Naive thymus-derived CD4-positive, alpha-beta T cell (primary cell): ENCODE measurements around the gene CDKAL1. TPM values are rescaled to one million over a fixed set of nuclear protein-coding genes. Genes with fewer than 3 reads are reported as not detected.
A peak's percentile ranks its signal among the peaks of the same experiment; 100 is the strongest.
"Not testable (repeated sequence)": the region's sequence is repeated elsewhere in the genome, so short reads cannot be mapped to it uniquely, and the experiment has no call there.

Experiments used
- ATAC-seq: fragments of 150-1000 bp; cut with Tn5 transposase; 2 replicates; pipeline ENCODE4 v1.10.0; 2021; ENCODE audit warnings: mild to moderate bottlenecking, moderate library complexity
- CTCF ChIA-PET: fragments of 350-600 bp; sonication (Branson Sonifier 250); formaldehyde crosslinking; loops from one replicate; lab custom pipeline; 2021; ENCODE audit warnings: antibody characterized with exemption; lab: Charles Lee
- POLR2A ChIA-PET: fragments of 350-600 bp; sonication (Branson Sonifier 250); formaldehyde crosslinking; loops from one replicate; lab custom pipeline; 2021; ENCODE audit warnings: antibody characterized with exemption, inconsistent platforms; lab: Charles Lee
- DNase-seq, 9 donors: peaks; one replicate each; pipeline versions ENCODE4 v3.0.0 to v3.0.0-alpha.2; 2020 to 2022; ENCODE audit warnings: mixed read lengths in 1 of 9
- H3K27ac ChIP-seq: one replicate; pipeline ENCODE4 v1.7.0; 2013; ENCODE audit warnings: mild to moderate bottlenecking, low read depth, low read length, moderate library complexity
- H3K27me3 ChIP-seq, 2 donors: one replicate each; pipeline ENCODE4 v1.7.0; 2013; ENCODE audit warnings: low read length in 2 of 2, mild to moderate bottlenecking in 2 of 2, moderate library complexity in 2 of 2; ENCODE audit not compliant: control insufficient read depth in 2 of 2, insufficient read depth in 2 of 2
- H3K36me3 ChIP-seq, 3 experiments: 1 replicate in 2 of 3; 2 replicates in 1 of 3; pipeline ENCODE4 v1.7.0; 2013; ENCODE audit warnings: low read length in 3 of 3, mild to moderate bottlenecking in 3 of 3, moderate library complexity in 1 of 3; ENCODE audit not compliant: insufficient read depth in 3 of 3, control insufficient read depth in 2 of 3
- H3K4me1 ChIP-seq, 2 donors: one replicate each; pipeline ENCODE4 v1.7.0; 2013; ENCODE audit warnings: low read length in 2 of 2, mild to moderate bottlenecking in 2 of 2, moderate library complexity in 1 of 2; ENCODE audit not compliant: control insufficient read depth in 2 of 2, insufficient read depth in 2 of 2
- H3K4me3 ChIP-seq: 2 replicates; pipeline ENCODE4 v1.7.0; 2013; ENCODE audit warnings: mild to moderate bottlenecking, low read length
- H3K9me3 ChIP-seq, 3 experiments: 1 replicate in 2 of 3; 2 replicates in 1 of 3; pipeline ENCODE4 v1.7.0; 2013; ENCODE audit warnings: low read length in 3 of 3; ENCODE audit not compliant: control insufficient read depth in 2 of 3
- H3K27ac Mint-ChIP-seq, 9 donors: one replicate each; pipeline ENCODE4 v1.8.0; 2020 to 2022; ENCODE audit warnings: mixed read lengths in 9 of 9, mild to moderate bottlenecking in 8 of 9, moderate library complexity in 5 of 9, inconsistent platforms in 2 of 9
- H3K27me3 Mint-ChIP-seq, 5 donors: one replicate each; pipeline ENCODE4 v1.8.0; 2021 to 2022; ENCODE audit warnings: mixed read lengths in 5 of 5, mild to moderate bottlenecking in 1 of 5
- H3K36me3 Mint-ChIP-seq, 5 donors: one replicate each; pipeline ENCODE4 v1.8.0; 2020 to 2022; ENCODE audit warnings: mixed read lengths in 5 of 5, mild to moderate bottlenecking in 3 of 5, inconsistent platforms in 1 of 5
- H3K4me1 Mint-ChIP-seq, 7 donors: one replicate each; pipeline ENCODE4 v1.8.0; 2020 to 2022; ENCODE audit warnings: mixed read lengths in 7 of 7, mild to moderate bottlenecking in 3 of 7, inconsistent platforms in 1 of 7
- H3K4me3 Mint-ChIP-seq, 10 donors: one replicate each; pipeline ENCODE4 v1.8.0; 2020 to 2022; ENCODE audit warnings: mild to moderate bottlenecking in 10 of 10, mixed read lengths in 10 of 10, moderate library complexity in 6 of 10, inconsistent platforms in 2 of 10
- H3K9me3 Mint-ChIP-seq, 11 donors: one replicate each; pipeline ENCODE4 v1.8.0; 2020 to 2022; ENCODE audit warnings: mixed read lengths in 11 of 11, mild to moderate bottlenecking in 4 of 11, inconsistent platforms in 1 of 11, moderate library complexity in 1 of 11
- intact Hi-C, 2 donors: fragments of 100-400 bp; cut with micrococcal nuclease; formaldehyde crosslinking; loops; one replicate each; pipeline ENCODE4 v1.15.1; 2023
- polyA plus RNA-seq, 2 donors: library from polyadenylated mRNA; unstranded; fragments of 300-500 nt; fragmentation: Illumina TruSeq; gene quantifications; one replicate each; pipeline ENCODE4 v1.2.3, GENCODE V29; 2021
- total RNA-seq, 6 experiments: library from RNA in 5 of 6; stranded (reverse) in 5 of 6; gene quantifications; 1 replicate in 5 of 6; 2 replicates in 1 of 6; pipeline ENCODE4 v1.2.3 and lab custom pipeline; 2021 to 2026

Gene CDKAL1
- total and polyA plus RNA-seq, 7 experiments from 2014 or later: 23.6 to 35.8 (median 29.8) TPM

DNA sequence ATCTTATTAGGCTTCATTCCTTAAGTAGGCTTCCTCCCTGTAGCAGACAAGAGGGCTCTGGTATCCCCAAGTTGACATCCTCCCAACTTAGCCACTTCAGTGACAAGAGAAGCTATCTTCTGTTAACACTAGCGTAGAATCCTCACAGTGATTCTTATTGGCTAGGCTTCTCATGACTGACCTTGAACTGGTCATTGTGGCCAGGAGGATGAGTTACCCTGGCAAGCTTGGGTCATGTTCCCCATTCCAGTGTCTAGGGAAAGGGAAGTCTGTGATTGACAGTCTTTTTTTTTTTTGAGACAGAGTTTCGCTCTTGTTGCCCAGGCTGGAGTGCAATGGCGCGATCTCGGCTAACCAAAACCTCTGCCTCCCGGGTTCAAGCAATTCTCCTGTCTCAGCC, 7.1 kb downstream of the CDKAL1 start:
- Histone ChIP-seq H3K9me3 (no peaks in the 10 kb centered on the region), H3K4me3 (no peak overlapping the region), H3K36me3 (peaks cover 0 to 27% (median 0%) of the 10 kb centered on the region in 3 experiments), H3K4me1 (no peaks in the 10 kb centered on the region), H3K27me3 (no peaks in the 10 kb centered on the region), H3K27ac (no peak overlapping the region)
- DNase-seq (no peak), ATAC-seq (no peak)
- ChIA-PET CTCF (no interaction called here), POLR2A (no interaction called here)
- no peak overlapping the region for H3K4me3 Mint-ChIP-seq
- peaks cover 0 to 2% (median 0%) of the 10 kb centered on the region in 11 donors for H3K9me3 Mint-ChIP-seq
- peaks cover 27 to 67% (median 65%) of the 10 kb centered on the region in 7 donors for H3K4me1 Mint-ChIP-seq
- intact Hi-C loops: no loop called here
- H3K27me3 Mint-ChIP-seq: no peaks in the 10 kb centered on the region
- H3K27ac Mint-ChIP-seq: no peak overlapping the region
- peaks cover 21 to 47% (median 30%) of the 10 kb centered on the region in 5 donors for H3K36me3 Mint-ChIP-seq

DNA sequence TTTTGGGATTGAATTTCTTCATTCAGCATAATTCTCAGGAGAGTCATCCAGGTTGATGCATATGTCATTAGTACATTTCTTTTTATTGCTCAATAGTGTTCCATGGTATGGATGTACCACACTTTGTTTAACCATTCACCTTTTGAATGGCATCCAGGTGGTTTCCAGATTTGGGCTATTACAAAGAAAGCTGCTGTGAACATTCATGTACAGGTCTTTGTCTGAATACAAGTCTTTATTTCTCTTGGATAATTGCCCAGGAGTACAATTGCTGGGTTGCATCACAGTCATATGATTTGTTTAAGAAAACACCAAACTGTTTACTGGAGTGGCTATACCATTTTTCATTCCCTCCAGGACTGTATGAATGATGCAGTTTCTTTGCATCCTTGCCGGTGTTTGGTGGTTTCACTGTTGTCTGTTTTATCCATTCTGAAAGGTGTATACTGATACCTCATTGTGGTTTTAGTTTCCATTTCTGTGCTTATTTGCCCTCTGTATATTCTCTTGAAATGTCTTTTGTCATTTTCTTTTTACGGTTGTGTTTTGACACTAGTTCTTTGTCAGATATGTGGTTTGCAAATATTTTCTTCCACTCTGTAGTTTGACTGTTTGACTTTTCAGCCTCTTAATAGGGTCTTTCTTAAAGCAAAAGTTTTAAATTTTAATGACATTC, 8.8 kb downstream of the CDKAL1 start:
- Mint-ChIP-seq H3K4me3 (peak overlapping the region in 1 of 10 donors; percentile 55), H3K27ac (peak overlapping the region in 3 of 9 donors; percentile 1 to 65 (median 56)), H3K36me3 (peaks cover 15 to 42% (median 33%) of the 10 kb centered on the region in 5 donors), H3K9me3 (peaks cover 0 to 2% (median 0%) of the 10 kb centered on the region in 11 donors), H3K27me3 (no peaks in the 10 kb centered on the region), H3K4me1 (peaks cover 23 to 57% (median 55%) of the 10 kb centered on the region in 7 donors)
- peak; percentile 27 for ATAC-seq
- intact Hi-C loops: loop anchor here in 1 of 2 donors (1.0 kb wide), 2 partner anchors 9 to 252 kb away; partner anchors contain the start of gene CDKAL1
- ChIA-PET CTCF (no interaction called here), POLR2A (no interaction called here)
- H3K4me3 ChIP-seq: no peak overlapping the region
- H3K9me3 ChIP-seq: no peaks in the 10 kb centered on the region
- H3K27me3 ChIP-seq: no peaks in the 10 kb centered on the region
- H3K27ac ChIP-seq: no peak overlapping the region
- no peak for DNase-seq
- peaks cover 0 to 37% (median 3%) of the 10 kb centered on the region in 3 experiments for H3K36me3 ChIP-seq
- no peaks in the 10 kb centered on the region for H3K4me1 ChIP-seq

DNA sequence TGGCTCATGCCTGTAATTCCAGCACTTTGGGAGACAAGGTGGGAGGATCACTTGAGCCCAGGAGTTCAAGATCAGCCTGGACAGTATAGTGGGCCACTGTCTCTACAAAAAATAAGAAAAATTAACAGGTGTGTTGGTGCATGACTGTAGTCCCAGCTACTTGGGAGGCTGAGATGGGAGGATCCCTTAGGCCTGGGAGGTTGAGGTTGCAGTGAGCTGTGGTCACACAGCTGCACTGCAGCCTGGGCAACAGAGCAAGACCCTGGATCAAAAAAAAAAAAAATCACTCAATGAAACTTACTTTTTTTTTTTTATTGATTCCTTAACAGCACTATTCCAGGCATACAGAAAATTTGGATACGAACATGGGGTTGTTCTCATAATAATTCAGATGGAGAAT, 14.0 kb downstream of the CDKAL1 start:
- H3K4me3 Mint-ChIP-seq: no peak overlapping the region

DNA sequence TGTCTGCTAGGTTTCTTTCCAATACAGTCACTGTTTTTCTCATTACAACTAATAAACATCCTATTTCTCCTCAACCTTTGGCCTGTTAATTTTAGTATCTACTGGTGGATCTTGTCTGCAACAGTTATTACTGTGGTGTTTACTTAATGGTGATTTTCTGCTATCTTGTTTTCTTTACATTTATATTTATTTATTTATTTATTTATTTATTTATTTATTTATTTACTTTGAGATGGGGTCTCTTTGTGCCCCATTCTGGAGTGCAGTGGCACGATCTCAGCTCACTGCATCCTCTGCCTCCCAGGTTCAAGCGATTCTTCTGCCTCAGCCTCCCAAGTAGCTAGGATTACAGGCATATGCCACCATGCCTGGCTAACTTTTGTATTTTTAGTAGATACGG, 15.1 kb downstream of the CDKAL1 start:
- intact Hi-C loops, H3K4me3 Mint-ChIP-seq, H3K9me3 ChIP-seq, H3K27ac Mint-ChIP-seq, POLR2A ChIA-PET, CTCF ChIA-PET, H3K4me1 ChIP-seq, H3K4me3 ChIP-seq, H3K9me3 Mint-ChIP-seq, ATAC-seq, H3K27me3 ChIP-seq, H3K27ac ChIP-seq, DNase-seq, H3K27me3 Mint-ChIP-seq: not testable (repeated sequence)
- Mint-ChIP-seq H3K4me1 (peaks cover 2 to 18% (median 14%) of the 10 kb centered on the region in 7 donors), H3K36me3 (peaks cover 11 to 40% (median 30%) of the 10 kb centered on the region in 5 donors)
- H3K36me3 ChIP-seq: peaks cover 0 to 43% (median 3%) of the 10 kb centered on the region in 3 experiments

More for the DNA sequence above, 14.0 kb downstream of the CDKAL1 start:
- ATAC-seq (no peak), DNase-seq (no peak)
- Mint-ChIP-seq H3K9me3 (peaks cover 0 to 2% (median 0%) of the 10 kb centered on the region in 11 donors), H3K27ac (no peak overlapping the region), H3K27me3 (no peaks in the 10 kb centered on the region), H3K4me1 (peaks cover 2 to 22% (median 16%) of the 10 kb centered on the region in 7 donors), H3K36me3 (peaks cover 11 to 36% (median 28%) of the 10 kb centered on the region in 5 donors)
- intact Hi-C loops: no loop called here
- Histone ChIP-seq H3K27me3 (no peaks in the 10 kb centered on the region), H3K4me3 (no peak overlapping the region), H3K4me1 (no peaks in the 10 kb centered on the region), H3K36me3 (peaks cover 0 to 38% (median 3%) of the 10 kb centered on the region in 3 experiments), H3K9me3 (no peaks in the 10 kb centered on the region), H3K27ac (no peak overlapping the region)
- ChIA-PET POLR2A (no interaction called here), CTCF (interaction anchor here (0.6 kb wide), 2 partner anchors 12 to 13 kb away, joined by 3 read pairs; no protein-coding TSS in a partner anchor)

DNA sequence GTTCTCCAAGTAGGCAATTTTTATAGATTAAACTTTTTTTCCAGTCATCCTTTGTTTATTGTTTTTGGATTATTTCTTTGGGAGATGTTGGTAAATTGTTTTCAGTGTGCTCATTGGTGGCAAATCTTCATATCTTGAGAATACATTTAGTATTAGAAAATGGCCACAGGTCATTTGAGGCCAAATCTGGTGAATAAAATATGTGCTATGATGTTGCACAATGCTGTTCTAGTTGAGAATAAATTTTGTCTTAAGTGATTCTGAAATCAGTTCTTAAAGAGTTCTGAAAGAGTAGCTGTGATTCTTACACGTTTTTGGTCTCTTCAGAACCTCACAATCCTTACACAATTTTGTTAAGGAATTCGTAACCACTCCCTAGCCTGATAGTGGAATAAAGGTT, 20.1 kb downstream of the CDKAL1 start:
- Mint-ChIP-seq H3K4me3 (no peak overlapping the region), H3K27ac (no peak overlapping the region), H3K27me3 (no peaks in the 10 kb centered on the region), H3K9me3 (no peaks in the 10 kb centered on the region), H3K4me1 (peaks cover 0 to 7% (median 4%) of the 10 kb centered on the region in 7 donors), H3K36me3 (peaks cover 6 to 33% (median 16%) of the 10 kb centered on the region in 5 donors)
- H3K9me3 ChIP-seq: no peaks in the 10 kb centered on the region
- no peak overlapping the region for H3K27ac ChIP-seq
- no peak overlapping the region for H3K4me3 ChIP-seq
- H3K27me3 ChIP-seq: no peaks in the 10 kb centered on the region
- intact Hi-C loops: no loop called here
- ATAC-seq (no peak), DNase-seq (no peak)
- no peaks in the 10 kb centered on the region for H3K4me1 ChIP-seq
- H3K36me3 ChIP-seq: peaks cover 0 to 24% (median 0%) of the 10 kb centered on the region in 3 experiments
- ChIA-PET POLR2A (no interaction called here), CTCF (no interaction called here)

DNA sequence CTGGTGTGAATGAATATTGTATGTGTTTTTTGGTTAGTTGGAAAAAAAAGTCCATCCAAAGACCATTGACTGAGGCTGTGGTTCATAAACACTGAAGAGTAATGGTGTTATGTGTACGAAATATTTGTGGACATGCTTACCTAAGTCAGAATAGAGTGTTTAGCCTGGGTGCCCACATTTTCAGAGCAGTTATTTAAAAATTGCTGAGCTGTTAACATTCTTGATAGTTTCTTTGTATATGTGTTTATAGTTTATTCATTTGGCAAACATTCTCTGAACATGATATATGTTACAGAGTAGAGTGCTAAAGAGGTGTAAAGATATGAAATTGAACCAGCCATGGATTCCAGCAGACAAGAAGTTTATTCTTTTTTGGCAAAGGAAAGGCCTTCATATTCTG, 20.6 kb downstream of the CDKAL1 start:
- no peaks in the 10 kb centered on the region for H3K27me3 ChIP-seq
- no peak overlapping the region for H3K4me3 ChIP-seq
- H3K27ac ChIP-seq: no peak overlapping the region
- H3K9me3 ChIP-seq: no peaks in the 10 kb centered on the region
- POLR2A ChIA-PET: no interaction called here
- H3K36me3 ChIP-seq: peaks cover 0 to 24% (median 0%) of the 10 kb centered on the region in 3 experiments
- CTCF ChIA-PET: interaction anchor here (0.6 kb wide), 1 partner anchor 24 kb away, joined by 4 read pairs; no protein-coding TSS in a partner anchor
- H3K4me1 Mint-ChIP-seq: peaks cover 0 to 7% (median 4%) of the 10 kb centered on the region in 7 donors
- intact Hi-C loops: no loop called here
- no peak overlapping the region for H3K4me3 Mint-ChIP-seq
- ATAC-seq (no peak), DNase-seq (no peak)
- no peaks in the 10 kb centered on the region for H3K4me1 ChIP-seq
- no peak overlapping the region for H3K27ac Mint-ChIP-seq
- no peaks in the 10 kb centered on the region for H3K27me3 Mint-ChIP-seq
- peaks cover 6 to 33% (median 16%) of the 10 kb centered on the region in 5 donors for H3K36me3 Mint-ChIP-seq
- no peaks in the 10 kb centered on the region for H3K9me3 Mint-ChIP-seq
